IPS-18a (cell line): ENCODE measurements around the gene MRGPRF.
"Not testable (repeated sequence)": the region's sequence is repeated elsewhere in the genome, so short reads cannot be mapped to it uniquely, and the experiment has no call there.

Experiments used
- H3K27ac ChIP-seq: one replicate; pipeline ENCODE4 v1.5.1; 2013; ENCODE audit warnings: low read length
- H3K27me3 ChIP-seq: one replicate; pipeline ENCODE4 v1.6.1; 2013; ENCODE audit warnings: mild to moderate bottlenecking, low read length; ENCODE audit not compliant: control insufficient read depth, insufficient read depth
- H3K36me3 ChIP-seq: one replicate; pipeline ENCODE4 v1.6.1; 2013; ENCODE audit warnings: low read depth, low read length; ENCODE audit not compliant: control insufficient read depth
- H3K4me1 ChIP-seq: one replicate; pipeline ENCODE4 v1.6.1; 2013; ENCODE audit warnings: low read depth, low read length; ENCODE audit not compliant: control insufficient read depth
- H3K4me3 ChIP-seq: one replicate; pipeline ENCODE4 v1.5.1; 2013; ENCODE audit warnings: low read length
- H3K9ac ChIP-seq: one replicate; pipeline ENCODE4 v1.6.1; 2013; ENCODE audit warnings: mild to moderate bottlenecking, low read length, moderate library complexity
- H3K9me3 ChIP-seq: one replicate; pipeline ENCODE4 v1.6.1; 2013; ENCODE audit warnings: low read depth, low read length; ENCODE audit not compliant: control insufficient read depth

The MRGPRF gene

GRCh38 chr11:68974421-68975194 lies 38.4 kb downstream of the MRGPRF start:
- peaks cover 2% of the 10 kb centered on the region for H3K4me1 ChIP-seq
- no peaks in the 10 kb centered on the region for H3K27me3 ChIP-seq
- no peak overlapping the region for H3K27ac ChIP-seq
- no peak overlapping the region for H3K4me3 ChIP-seq
- no peaks in the 10 kb centered on the region for H3K9me3 ChIP-seq
- no peaks in the 10 kb centered on the region for H3K36me3 ChIP-seq
- no peak overlapping the region for H3K9ac ChIP-seq

- H3K4me3 ChIP-seq, H3K9ac ChIP-seq, H3K36me3 ChIP-seq, H3K9me3 ChIP-seq, H3K27me3 ChIP-seq, H3K4me1 ChIP-seq, H3K27ac ChIP-seq: not testable (repeated sequence)
Measured at GRCh38 chr11:68973706-68974105, 39.3 kb downstream of the MRGPRF start.

- Histone ChIP-seq H3K4me3 (no peak overlapping the region), H3K27me3 (no peaks in the 10 kb centered on the region), H3K4me1 (no peaks in the 10 kb centered on the region), H3K36me3 (no peaks in the 10 kb centered on the region), H3K9ac (no peak overlapping the region), H3K27ac (no peak overlapping the region), H3K9me3 (no peaks in the 10 kb centered on the region)
Measured at GRCh38 chr11:68973219-68973618, 39.8 kb downstream of the MRGPRF start.

GRCh38 chr11:68970921-68971636 lies 42.0 kb downstream of the MRGPRF start:
- Histone ChIP-seq H3K4me1 (no peaks in the 10 kb centered on the region), H3K36me3 (no peaks in the 10 kb centered on the region), H3K27me3 (no peaks in the 10 kb centered on the region), H3K27ac (no peak overlapping the region), H3K4me3 (no peak overlapping the region), H3K9ac (no peak overlapping the region), H3K9me3 (no peaks in the 10 kb centered on the region)

- no peak overlapping the region for H3K27ac ChIP-seq
- no peak overlapping the region for H3K4me3 ChIP-seq
- H3K9ac ChIP-seq: no peak overlapping the region
- no peaks in the 10 kb centered on the region for H3K9me3 ChIP-seq
- H3K27me3 ChIP-seq: no peaks in the 10 kb centered on the region
- no peaks in the 10 kb centered on the region for H3K36me3 ChIP-seq
- H3K4me1 ChIP-seq: no peaks in the 10 kb centered on the region
Measured at GRCh38 chr11:68969386-68969785, 43.7 kb downstream of the MRGPRF start.

GRCh38 chr11:68968306-68969250 lies 44.5 kb downstream of the MRGPRF start:
- Histone ChIP-seq H3K36me3 (no peaks in the 10 kb centered on the region), H3K4me3 (no peak overlapping the region), H3K9ac (no peak overlapping the region), H3K27ac (no peak overlapping the region), H3K9me3 (no peaks in the 10 kb centered on the region), H3K27me3 (no peaks in the 10 kb centered on the region), H3K4me1 (no peaks in the 10 kb centered on the region)

DNA sequence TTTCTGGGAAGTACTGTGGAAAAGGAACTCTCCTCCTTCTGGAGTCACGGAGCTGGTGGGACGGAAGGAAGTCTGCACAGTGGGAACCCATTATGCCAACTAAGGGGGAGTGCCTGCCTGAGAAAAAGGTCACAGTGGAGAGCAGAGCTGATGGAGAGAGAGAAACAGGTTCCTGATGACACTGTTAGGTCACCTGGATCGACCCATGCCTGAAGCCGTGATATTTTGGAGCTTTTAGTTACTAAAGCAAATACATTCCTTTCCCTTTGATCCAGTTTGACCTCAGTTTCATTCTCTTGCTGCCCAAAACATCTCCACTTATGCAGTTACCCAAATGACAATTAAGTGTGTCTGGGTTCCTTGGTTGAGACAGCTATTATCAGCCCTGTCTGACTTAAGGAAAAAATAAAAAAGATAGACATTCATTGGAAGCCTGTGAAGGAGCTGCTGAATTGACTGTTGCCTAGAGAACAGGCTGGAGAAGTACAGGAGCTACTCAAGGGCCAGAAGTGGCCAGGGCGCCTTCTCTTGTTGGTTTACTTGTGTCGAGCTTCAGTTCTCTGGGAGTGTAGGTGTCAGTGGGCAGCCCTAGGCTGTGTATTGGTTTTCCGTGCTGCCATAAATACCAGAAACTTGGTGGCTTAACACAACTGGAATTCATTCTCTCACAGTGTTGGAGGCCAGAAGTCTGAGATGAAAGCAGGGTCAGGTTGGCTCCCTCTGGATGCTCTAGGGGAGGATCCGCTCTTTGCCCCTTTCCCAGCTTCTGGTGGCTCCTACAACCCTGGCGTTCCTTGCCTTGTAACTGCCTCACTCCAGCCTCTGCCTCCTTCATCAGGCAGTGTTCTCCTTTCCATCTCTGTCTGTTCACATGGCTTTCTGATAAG lies 45.9 kb downstream of the MRGPRF start:
- Histone ChIP-seq H3K4me1 (no peaks in the 10 kb centered on the region), H3K27me3 (no peaks in the 10 kb centered on the region), H3K9me3 (no peaks in the 10 kb centered on the region), H3K36me3 (no peaks in the 10 kb centered on the region), H3K4me3 (no peak overlapping the region), H3K27ac (no peak overlapping the region), H3K9ac (no peak overlapping the region)

DNA sequence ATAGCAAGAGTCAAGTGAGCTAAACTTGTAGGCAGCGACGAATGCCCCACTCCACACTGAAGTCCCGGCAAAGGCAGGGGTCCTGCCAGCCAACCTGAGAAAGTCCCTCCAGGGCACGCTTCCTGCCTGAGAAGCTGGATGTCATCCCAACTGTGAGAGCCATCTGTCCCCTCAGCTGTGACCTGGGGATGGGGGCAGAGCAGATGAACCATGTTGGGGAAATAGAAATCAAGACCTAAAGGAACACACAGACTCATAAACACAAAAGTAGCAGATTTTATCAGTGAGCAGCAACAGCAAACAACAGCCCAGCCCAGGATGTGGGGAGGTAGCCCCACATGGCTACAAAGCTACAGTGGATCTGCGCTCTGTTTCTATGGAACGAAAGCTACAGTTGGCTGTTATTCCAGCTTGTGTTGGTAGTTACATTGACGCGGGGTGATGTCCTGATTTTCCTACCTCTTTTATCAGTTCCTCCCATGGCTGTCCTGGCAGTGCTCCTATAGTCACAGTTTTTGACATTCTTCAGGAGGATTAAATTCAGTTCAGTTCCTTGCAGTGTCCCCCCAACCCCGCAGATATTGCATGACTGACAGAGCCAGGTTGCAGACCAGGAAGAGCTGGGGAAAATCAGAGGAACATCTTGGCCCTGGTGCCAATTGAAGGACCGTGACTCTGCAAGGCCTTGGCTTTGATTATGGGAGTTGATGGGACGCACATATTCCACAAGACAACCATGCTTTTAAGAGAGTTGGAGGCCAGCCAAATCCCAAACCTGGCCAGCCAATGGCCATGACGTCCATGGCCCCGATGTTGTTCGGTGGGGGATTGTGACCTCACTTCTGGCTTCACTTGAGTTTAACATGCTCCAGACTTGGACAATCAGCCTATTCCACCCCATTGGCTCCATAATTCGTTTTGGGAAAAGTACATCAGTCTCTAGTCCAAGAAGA lies 46.9 kb downstream of the MRGPRF start:
- no peaks in the 10 kb centered on the region for H3K9me3 ChIP-seq
- H3K36me3 ChIP-seq: no peaks in the 10 kb centered on the region
- no peak overlapping the region for H3K9ac ChIP-seq
- no peaks in the 10 kb centered on the region for H3K27me3 ChIP-seq
- no peaks in the 10 kb centered on the region for H3K4me1 ChIP-seq
- no peak overlapping the region for H3K4me3 ChIP-seq
- H3K27ac ChIP-seq: no peak overlapping the region

GRCh38 chr11:68963779-68964178 lies 49.3 kb downstream of the MRGPRF start:
- H3K27me3 ChIP-seq: no peaks in the 10 kb centered on the region
- no peak overlapping the region for H3K9ac ChIP-seq
- no peaks in the 10 kb centered on the region for H3K36me3 ChIP-seq
- H3K4me3 ChIP-seq: no peak overlapping the region
- no peaks in the 10 kb centered on the region for H3K4me1 ChIP-seq
- H3K27ac ChIP-seq: no peak overlapping the region
- no peaks in the 10 kb centered on the region for H3K9me3 ChIP-seq
